HG02571 (cell line): ENCODE results near the gene ZSCAN23.

Experiments
- ATAC-seq: cut with Tn5 transposase; IDR thresholded peaks from one replicate; pipeline ENCODE4 v1.9.1; 2021; ENCODE audit warnings: mild to moderate bottlenecking, moderate library complexity; ENCODE audit not compliant: unreplicated experiment

Gene ZSCAN23

GRCh38 chr6:28383235-28384142 is 59.8 kb downstream of the ZSCAN23 start:
- ATAC-seq = peak; percentile 96
